ENCODE results near the gene PLCB4. TPM values are rescaled to one million over a fixed set of nuclear protein-coding genes. Genes with fewer than 3 reads are reported as not detected.
A peak's percentile ranks its signal among the peaks of the same experiment; 100 is the strongest.

The PLCB4 gene
- total RNA-seq, 1 experiment from 2014 or later, result 0.91 TPM

GRCh38 chr20:9321007-9321406, 252.1 kb downstream of the PLCB4 start:
- DNase-seq (ENCODE audit: unreplicated experiment), result no peak
- POLR2A ChIA-PET, result interaction anchor here (0.6 kb wide), 1 partner anchor 456 kb away, joined by 3 read pairs; no protein-coding TSS in a partner anchor
- no peaks in the 10 kb centered on the region for H3K9me3 Mint-ChIP-seq (ENCODE audit: unreplicated experiment)
- intact Hi-C loops (cut with micrococcal nuclease), result no loop called here
- CTCF ChIA-PET, result interaction anchor here (0.7 to 1.1 kb wide), 3 partner anchors 15 to 280 kb away, joined by 3 read pairs; no protein-coding TSS in a partner anchor
- no peaks in the 10 kb centered on the region for H3K36me3 Mint-ChIP-seq (ENCODE audit: insufficient read depth, unreplicated experiment)
- H3K4me3 Mint-ChIP-seq (ENCODE audit: unreplicated experiment), result no peak overlapping the region
- BruUV-seq (replicated peaks), result no TSS peak
- H3K4me1 Mint-ChIP-seq (ENCODE audit: insufficient read depth, unreplicated experiment), result peaks cover 7% of the 10 kb centered on the region
- no peak for TF ChIP-seq CTCF (IDR thresholded peaks at IDR 0.05; ENCODE audit: unreplicated experiment)
- H3K27me3 Mint-ChIP-seq (ENCODE audit: insufficient read depth, unreplicated experiment), result no peaks in the 10 kb centered on the region
- H3K27ac Mint-ChIP-seq (ENCODE audit: low read depth, unreplicated experiment), result no peak overlapping the region

GRCh38 chr20:9322661-9323060, 253.8 kb downstream of the PLCB4 start:
- H3K4me1 Mint-ChIP-seq (ENCODE audit: insufficient read depth, unreplicated experiment), result peaks cover 7% of the 10 kb centered on the region
- H3K27me3 Mint-ChIP-seq (ENCODE audit: insufficient read depth, unreplicated experiment), result no peaks in the 10 kb centered on the region
- no peaks in the 10 kb centered on the region for H3K9me3 Mint-ChIP-seq (ENCODE audit: unreplicated experiment)
- POLR2A ChIA-PET, result interaction anchor here (0.7 kb wide), 1 partner anchor 16 kb away, joined by 3 read pairs; no protein-coding TSS in a partner anchor
- BruUV-seq (replicated peaks), result no TSS peak
- no peak overlapping the region for H3K27ac Mint-ChIP-seq (ENCODE audit: low read depth, unreplicated experiment)
- H3K4me3 Mint-ChIP-seq (ENCODE audit: unreplicated experiment), result no peak overlapping the region
- TF ChIP-seq CTCF (IDR thresholded peaks at IDR 0.05; ENCODE audit: unreplicated experiment), result no peak
- intact Hi-C loops (cut with micrococcal nuclease), result no loop called here
- CTCF ChIA-PET, result interaction anchor here (0.5 to 0.7 kb wide), 3 partner anchors 13 to 513 kb away, joined by 3 read pairs; no protein-coding TSS in a partner anchor
- no peaks in the 10 kb centered on the region for H3K36me3 Mint-ChIP-seq (ENCODE audit: insufficient read depth, unreplicated experiment)
- DNase-seq (ENCODE audit: unreplicated experiment), result no peak

GRCh38 chr20:9323622-9324021, 254.7 kb downstream of the PLCB4 start:
- peak; percentile 13 for TF ChIP-seq CTCF (IDR thresholded peaks at IDR 0.05; ENCODE audit: unreplicated experiment)
- peaks cover 2% of the 10 kb centered on the region for H3K9me3 Mint-ChIP-seq (ENCODE audit: unreplicated experiment)
- H3K4me3 Mint-ChIP-seq (ENCODE audit: unreplicated experiment), result no peak overlapping the region
- H3K4me1 Mint-ChIP-seq (ENCODE audit: insufficient read depth, unreplicated experiment), result peaks cover 7% of the 10 kb centered on the region
- intact Hi-C loops (cut with micrococcal nuclease), result no loop called here
- H3K27me3 Mint-ChIP-seq (ENCODE audit: insufficient read depth, unreplicated experiment), result no peaks in the 10 kb centered on the region
- POLR2A ChIA-PET, result no interaction called here
- no TSS peak for BruUV-seq (replicated peaks)
- H3K27ac Mint-ChIP-seq (ENCODE audit: low read depth, unreplicated experiment), result no peak overlapping the region
- CTCF ChIA-PET, result interaction anchor here (0.6 to 0.7 kb wide), 3 partner anchors 23 to 693 kb away, joined by 3 read pairs; no protein-coding TSS in a partner anchor
- H3K36me3 Mint-ChIP-seq (ENCODE audit: insufficient read depth, unreplicated experiment), result no peaks in the 10 kb centered on the region
- no peak for DNase-seq (ENCODE audit: unreplicated experiment)

- no peak for TF ChIP-seq CTCF (IDR thresholded peaks at IDR 0.05; ENCODE audit: unreplicated experiment)
- Mint-ChIP-seq H3K4me1 (ENCODE audit: insufficient read depth, unreplicated experiment) (no peaks in the 10 kb centered on the region), H3K9me3 (ENCODE audit: unreplicated experiment) (peaks cover 6% of the 10 kb centered on the region), H3K27ac (ENCODE audit: low read depth, unreplicated experiment) (no peak overlapping the region), H3K27me3 (ENCODE audit: insufficient read depth, unreplicated experiment) (no peaks in the 10 kb centered on the region), H3K4me3 (ENCODE audit: unreplicated experiment) (no peak overlapping the region), H3K36me3 (ENCODE audit: insufficient read depth, unreplicated experiment) (no peaks in the 10 kb centered on the region)
- DNase-seq (ENCODE audit: unreplicated experiment), result no peak
- CTCF ChIA-PET, result interaction anchor here (0.6 to 2.6 kb wide), 6 partner anchors 10 to 608 kb away, joined by 3 to 10 read pairs (median 4); no protein-coding TSS in a partner anchor
- no TSS peak for BruUV-seq (replicated peaks)
- POLR2A ChIA-PET, result interaction anchor here (1.6 kb wide), 1 partner anchor 27 kb away, joined by 4 read pairs; no protein-coding TSS in a partner anchor
- intact Hi-C loops (cut with micrococcal nuclease), result no loop called here
Measured at GRCh38 chr20:9329355-9330101, 260.6 kb downstream of the PLCB4 start.

All from MCF 10A (cell line).